Keratinocyte (primary cell): ENCODE results near the gene MDGA2. TPM values are rescaled to one million over a fixed set of nuclear protein-coding genes. Genes with fewer than 3 reads are reported as not detected.

Experiments
- DNase-seq: peaks from one replicate; pipeline ENCODE4 v3.0.0-alpha.2; 2011; ENCODE audit warnings: low read depth, missing footprints, low spot score
- FAIRE-seq: peaks from 2 replicates; lab custom pipeline; 2011; peaks lifted over from hg19 to GRCh38; lab: Jason Lieb, UNC
- H2AFZ ChIP-seq: 2 replicates; pipeline ENCODE4 v1.6.0; 2012; ENCODE audit warnings: low read length, control low read depth, inconsistent platforms; ENCODE audit not compliant: control insufficient read depth
- H3K27ac ChIP-seq: 2 replicates; pipeline ENCODE4 v1.5.1; 2011; ENCODE audit warnings: low read length; ENCODE audit not compliant: control insufficient read depth, insufficient read depth
- H3K27me3 ChIP-seq: 3 replicates; pipeline ENCODE4 v1.6.0; 2011; ENCODE audit warnings: low read length; ENCODE audit not compliant: control insufficient read depth, insufficient read depth; ENCODE audit errors: extremely low read depth
- H3K36me3 ChIP-seq, 2 experiments: 2 replicates in 1 of 2; 3 replicates in 1 of 2; pipeline ENCODE4 v1.5.1; 2011; ENCODE audit warnings: low read length in 2 of 2, mild to moderate bottlenecking in 1 of 2; ENCODE audit not compliant: control insufficient read depth in 2 of 2, insufficient read depth in 2 of 2; ENCODE audit errors: extremely low read depth in 1 of 2
- H3K4me1 ChIP-seq: 3 replicates; pipeline ENCODE4 v1.5.1; 2011; ENCODE audit warnings: low read length; ENCODE audit not compliant: control insufficient read depth, insufficient read depth; ENCODE audit errors: extremely low read depth
- H3K4me2 ChIP-seq: 3 replicates; pipeline ENCODE4 v1.6.0; 2011; ENCODE audit warnings: low read depth, low read length; ENCODE audit not compliant: control insufficient read depth, insufficient read depth; ENCODE audit errors: extremely low read depth
- H3K4me3 ChIP-seq, 3 experiments: fragments of 200-600 bp in 1 of 3; sonication (generic) in 1 of 3; 2 replicates in 2 of 3; 3 replicates in 1 of 3; pipeline ENCODE4 v1.5.1; 2011 to 2016; ENCODE audit warnings: low read length in 3 of 3, mild to moderate bottlenecking in 3 of 3, control low read depth in 2 of 3, inconsistent platforms in 1 of 3, low read depth in 1 of 3, mixed read lengths in 1 of 3, mixed run types in 1 of 3, moderate library complexity in 1 of 3; ENCODE audit not compliant: control insufficient read depth in 2 of 3, insufficient read depth in 2 of 3; ENCODE audit errors: extremely low read depth in 1 of 3
- H3K79me2 ChIP-seq: 2 replicates; pipeline ENCODE4 v1.6.0; 2012; ENCODE audit warnings: low read length; ENCODE audit not compliant: control insufficient read depth, insufficient read depth
- H3K9ac ChIP-seq: 3 replicates; pipeline ENCODE4 v1.6.0; 2011; ENCODE audit warnings: low read length; ENCODE audit not compliant: control insufficient read depth, insufficient read depth; ENCODE audit errors: extremely low read depth
- H3K9me1 ChIP-seq: 3 replicates; pipeline ENCODE4 v1.6.0; 2011; ENCODE audit warnings: low read length; ENCODE audit not compliant: control insufficient read depth, insufficient read depth; ENCODE audit errors: extremely low read depth
- H3K9me3 ChIP-seq: 2 replicates; pipeline ENCODE4 v1.5.1; 2012; ENCODE audit warnings: low read depth, low read length; ENCODE audit not compliant: control insufficient read depth
- H4K20me1 ChIP-seq: 3 replicates; pipeline ENCODE4 v1.6.0; 2011; ENCODE audit warnings: low read length; ENCODE audit not compliant: control insufficient read depth, insufficient read depth; ENCODE audit errors: extremely low read depth
- CTCF ChIP-seq, 3 experiments: IDR thresholded peaks in 1 of 3; conservative IDR thresholded peaks in 1 of 3; optimal IDR thresholded peaks in 1 of 3; 2 replicates in 2 of 3; 3 replicates in 1 of 3; pipeline versions ENCODE3 to v1.5.1; 2011; ENCODE audit warnings: low read length in 3 of 3, mild to moderate bottlenecking in 3 of 3, moderate library complexity in 2 of 3, control low read depth in 1 of 3, inconsistent platforms in 1 of 3; ENCODE audit not compliant: insufficient read depth in 2 of 3; ENCODE audit errors: extremely low read depth in 1 of 3
- EZH2 ChIP-seq: IDR thresholded peaks from one replicate; pipeline ENCODE4 v1.6.1; 2012; ENCODE audit warnings: inconsistent platforms, mild to moderate bottlenecking, low read length, moderate library complexity
- dilution Hi-C: fragments of 300-500 bp; cut with MboI; formaldehyde crosslinking; loops from one replicate; pipeline ENCODE4 v1.7.0; 2020; ENCODE audit warnings: low sequenced_read_pairs; ENCODE audit not compliant: extremely low pct_ligation_motif_present
- polyA plus RNA-seq, 5 experiments: library from polyadenylated mRNA; depleted of rRNA in 3 of 5; stranded (reverse) in 3 of 5; stranded (forward) in 1 of 5; unstranded in 1 of 5; fragments of >200 nt; gene quantifications; 1 replicate in 1 of 5; 2 replicates in 3 of 5; 3 replicates in 1 of 5; pipeline versions ENCODE4 v1.2.1 to v1.2.3, GENCODE V29; 2011 to 2012; ENCODE audit warnings: missing spikeins in 2 of 5, low read depth in 1 of 5, low replicate concordance in 1 of 5

The MDGA2 gene
- polyA plus RNA-seq, 1 donor (not counting 4 experiments of a cell fraction or from before 2014, with no cell fraction given), result not detected

DNA sequence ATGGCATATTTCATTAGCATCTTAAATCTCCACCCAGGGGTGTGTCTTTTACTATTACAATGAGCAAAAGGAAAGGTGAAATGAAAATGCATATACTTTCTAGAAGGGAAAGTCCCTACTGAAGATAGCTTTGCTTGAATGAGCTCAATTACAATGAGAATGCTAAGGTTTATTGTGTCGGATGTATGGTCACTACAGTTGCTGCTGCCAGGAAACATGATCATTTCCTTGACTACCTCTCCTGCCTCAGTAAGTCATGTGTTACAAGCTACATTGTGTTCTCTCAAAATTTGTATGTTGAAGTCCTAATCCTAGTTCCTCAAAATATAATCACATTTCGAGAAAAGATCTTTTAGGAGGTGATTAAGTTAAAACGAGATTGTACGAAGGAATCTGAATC is 322.2 kb downstream of the MDGA2 start:
- Histone ChIP-seq H3K79me2 (no peaks in the 10 kb centered on the region), H3K4me1 (no peaks in the 10 kb centered on the region), H3K9me3 (no peaks in the 10 kb centered on the region), H3K36me3 (no peaks in the 10 kb centered on the region), H3K27me3 (no peaks in the 10 kb centered on the region), H3K4me2 (no peak overlapping the region), H3K27ac (no peak overlapping the region), H3K9ac (no peak overlapping the region), H4K20me1 (no peaks in the 10 kb centered on the region), H3K9me1 (no peaks in the 10 kb centered on the region), H3K4me3 (no peak overlapping the region), H2AFZ (no peak overlapping the region)
- DNase-seq (no peak), FAIRE-seq (no peak)
- dilution Hi-C loops, result no loop called here
- TF ChIP-seq EZH2 (no peak), CTCF (optimal IDR thresholded peaks at IDR 0.05 in 1 of 3, IDR thresholded peaks at IDR 0.05 in 1 of 3, conservative IDR thresholded peaks at IDR 0.05 in 1 of 3; ENCODE audit: extremely low read depth in 1 of 3, insufficient read depth in 2 of 3, low read length in 3 of 3) (no peak)

DNA sequence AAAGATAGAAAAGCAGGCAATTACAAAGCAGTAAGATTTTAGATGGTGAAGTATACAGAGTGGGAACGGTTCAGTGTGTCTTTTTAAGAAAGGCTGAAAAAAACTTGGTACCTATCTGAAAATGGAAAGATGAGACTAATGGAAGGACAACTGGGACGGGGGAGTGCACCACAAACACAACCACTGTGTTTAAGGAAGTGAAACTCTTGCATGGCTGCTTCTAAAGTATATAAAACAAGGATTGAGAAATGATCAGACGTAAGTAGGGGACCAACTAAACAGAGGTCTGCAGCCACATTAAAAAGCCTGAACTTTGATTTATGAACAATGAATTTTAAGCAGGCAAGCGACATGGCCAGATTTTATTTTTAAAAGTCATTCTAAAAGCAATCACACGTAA is 328.6 kb downstream of the MDGA2 start:
- Histone ChIP-seq H3K9me3 (no peaks in the 10 kb centered on the region), H3K4me1 (no peaks in the 10 kb centered on the region), H4K20me1 (no peaks in the 10 kb centered on the region), H2AFZ (no peak overlapping the region), H3K9ac (no peak overlapping the region), H3K36me3 (no peaks in the 10 kb centered on the region), H3K27ac (no peak overlapping the region), H3K79me2 (no peaks in the 10 kb centered on the region), H3K4me3 (no peak overlapping the region), H3K4me2 (no peak overlapping the region), H3K27me3 (no peaks in the 10 kb centered on the region), H3K9me1 (no peaks in the 10 kb centered on the region)
- DNase-seq (no peak), FAIRE-seq (no peak)
- TF ChIP-seq EZH2 (no peak), CTCF (optimal IDR thresholded peaks at IDR 0.05 in 1 of 3, IDR thresholded peaks at IDR 0.05 in 1 of 3, conservative IDR thresholded peaks at IDR 0.05 in 1 of 3; ENCODE audit: extremely low read depth in 1 of 3, insufficient read depth in 2 of 3, low read length in 3 of 3) (no peak)
- dilution Hi-C loops, result no loop called here
